HG02943 (cell line): ENCODE data around the gene XKR7.

ENCODE experiments used
- ATAC-seq: cut with Tn5 transposase; IDR thresholded peaks from one replicate; pipeline ENCODE4 v1.9.1; 2021; ENCODE audit warnings: mild to moderate bottlenecking, low read depth, moderate library complexity; ENCODE audit not compliant: unreplicated experiment

Gene XKR7

GRCh38 chr20:32036252-32036651 lies 68.3 kb downstream of the XKR7 start:
- ATAC-seq: no peak

DNA sequence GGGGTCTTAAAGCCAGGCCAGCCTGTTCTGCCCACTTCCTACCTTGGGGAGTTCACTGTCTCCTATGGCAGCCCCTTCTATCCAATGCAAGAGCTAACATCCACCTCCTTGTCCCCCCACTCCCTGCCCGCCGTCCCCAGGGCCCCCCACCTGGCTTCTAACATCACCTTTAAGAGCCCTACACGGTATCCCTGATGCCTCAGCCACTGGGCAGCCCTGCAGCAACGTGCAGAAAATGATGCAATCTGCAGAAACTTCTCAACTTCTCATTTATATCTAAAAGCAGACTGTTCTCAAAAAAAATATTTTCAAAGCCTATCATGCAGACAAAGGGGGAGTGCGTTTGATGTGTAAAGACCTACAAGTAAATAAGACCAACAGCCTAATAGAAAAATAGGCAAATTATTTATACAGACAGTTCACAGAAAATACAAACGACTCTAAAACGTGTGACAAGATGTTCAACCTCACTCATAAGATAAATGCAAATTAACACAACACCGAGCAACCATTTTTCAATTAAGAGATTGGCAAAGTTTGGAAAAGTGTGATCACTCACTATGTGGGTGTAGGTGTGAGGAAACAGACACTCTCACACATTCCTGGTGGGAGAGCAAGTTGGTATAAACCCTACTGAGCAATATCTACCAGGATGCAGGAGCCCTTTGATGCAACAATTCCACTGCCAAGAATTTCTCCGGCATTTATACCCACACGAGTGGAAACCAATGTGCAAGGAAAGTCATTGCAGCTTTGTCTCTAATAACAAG lies 69.0 kb downstream of the XKR7 start:
- ATAC-seq: no peak

DNA sequence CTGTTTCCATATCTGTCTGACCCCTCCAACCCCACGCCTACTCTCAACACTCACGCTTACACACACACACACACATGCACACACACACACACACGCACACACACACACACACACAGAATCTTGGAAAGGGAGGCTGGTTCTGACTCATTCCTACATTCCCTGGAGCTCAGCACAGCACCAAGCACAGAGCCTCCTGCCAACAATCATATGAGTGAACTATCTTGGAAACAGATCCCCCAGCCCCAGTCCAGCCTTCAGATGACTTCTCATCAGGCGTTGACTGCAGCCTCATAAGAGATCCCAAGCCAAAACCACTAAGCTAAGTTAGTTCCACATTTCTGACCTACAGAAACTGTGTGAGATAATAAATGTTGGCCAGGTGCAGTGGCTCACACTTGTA lies 70.0 kb downstream of the XKR7 start:
- no peak for ATAC-seq

DNA sequence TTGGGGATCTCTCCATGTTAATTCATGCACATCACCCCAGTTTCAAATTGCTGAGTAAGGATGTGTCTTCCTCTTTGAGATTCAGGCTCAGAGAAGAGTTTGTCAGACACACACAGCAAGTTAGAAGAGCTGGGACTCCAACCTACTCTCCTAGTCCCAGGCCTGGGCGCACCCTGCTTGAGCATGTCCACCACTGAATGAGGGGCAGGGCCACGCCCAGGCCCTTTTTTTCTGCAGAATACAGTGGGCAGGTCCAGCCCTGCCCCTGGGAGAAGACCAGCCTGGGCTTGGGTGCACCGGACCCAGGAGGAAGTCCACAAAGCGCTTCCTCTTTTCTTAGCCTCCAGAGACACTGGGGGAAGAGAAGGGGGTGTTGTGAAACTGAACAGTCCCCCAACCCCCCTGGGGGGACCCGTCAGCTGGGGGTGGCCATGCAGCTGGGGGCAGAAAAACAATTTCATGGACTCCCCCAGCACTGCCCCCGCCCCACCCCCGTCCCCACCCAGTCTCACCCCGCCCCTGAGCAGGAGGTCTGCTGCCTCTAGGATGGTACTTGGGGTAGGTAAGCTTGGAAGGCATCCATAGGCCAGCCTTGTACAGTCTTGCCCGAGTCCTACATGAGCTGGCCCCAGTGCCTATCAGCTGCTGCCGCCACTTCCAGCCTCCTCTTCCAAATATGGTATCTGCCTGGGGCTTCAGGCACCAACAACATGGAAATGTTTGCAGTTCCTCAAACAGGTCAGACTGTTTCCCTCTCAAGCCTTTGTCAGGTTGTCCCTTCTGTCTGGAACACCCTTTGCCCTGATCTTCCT lies 72.4 kb downstream of the XKR7 start:
- ATAC-seq: no peak

GRCh38 chr20:32045999-32046398 lies 78.0 kb downstream of the XKR7 start:
- ATAC-seq: no peak

GRCh38 chr20:32050324-32050841 lies 82.4 kb downstream of the XKR7 start:
- no peak for ATAC-seq

DNA sequence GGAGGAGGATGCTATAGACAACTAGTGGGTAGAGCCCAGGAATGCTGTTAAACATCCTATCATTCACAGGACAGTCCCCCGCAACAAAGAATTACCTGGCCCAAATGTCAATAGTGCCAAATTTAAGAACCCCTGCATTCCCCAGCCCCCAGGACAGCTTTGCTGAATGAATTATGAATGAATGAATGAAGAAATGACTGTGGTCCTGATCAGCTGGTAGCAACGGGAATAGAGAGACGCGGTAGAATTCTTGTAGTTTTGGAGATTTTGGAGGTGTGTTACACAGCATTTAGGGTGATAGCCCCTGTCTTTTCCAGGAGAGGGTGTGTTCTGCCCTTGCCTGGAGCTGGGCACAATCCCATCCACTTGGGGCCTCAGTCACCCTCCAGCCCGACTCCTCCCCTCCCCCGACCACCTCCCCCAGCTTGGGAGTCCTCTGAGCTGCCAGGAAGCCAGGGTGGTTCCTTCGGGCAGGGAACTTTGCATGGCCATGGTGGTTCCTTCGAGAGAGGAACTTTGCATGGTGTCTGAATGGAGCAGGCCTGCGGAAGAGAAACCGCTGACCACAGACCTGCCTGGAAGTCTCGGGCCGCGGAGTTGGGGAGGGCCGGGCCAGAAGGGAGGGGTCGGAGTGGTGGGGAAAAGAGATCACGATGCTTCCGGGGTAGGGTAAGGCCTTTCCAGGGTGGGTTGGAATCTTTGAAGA lies 83.1 kb downstream of the XKR7 start:
- no peak for ATAC-seq

GRCh38 chr20:32051720-32052089 lies 83.8 kb downstream of the XKR7 start:
- no peak for ATAC-seq

DNA sequence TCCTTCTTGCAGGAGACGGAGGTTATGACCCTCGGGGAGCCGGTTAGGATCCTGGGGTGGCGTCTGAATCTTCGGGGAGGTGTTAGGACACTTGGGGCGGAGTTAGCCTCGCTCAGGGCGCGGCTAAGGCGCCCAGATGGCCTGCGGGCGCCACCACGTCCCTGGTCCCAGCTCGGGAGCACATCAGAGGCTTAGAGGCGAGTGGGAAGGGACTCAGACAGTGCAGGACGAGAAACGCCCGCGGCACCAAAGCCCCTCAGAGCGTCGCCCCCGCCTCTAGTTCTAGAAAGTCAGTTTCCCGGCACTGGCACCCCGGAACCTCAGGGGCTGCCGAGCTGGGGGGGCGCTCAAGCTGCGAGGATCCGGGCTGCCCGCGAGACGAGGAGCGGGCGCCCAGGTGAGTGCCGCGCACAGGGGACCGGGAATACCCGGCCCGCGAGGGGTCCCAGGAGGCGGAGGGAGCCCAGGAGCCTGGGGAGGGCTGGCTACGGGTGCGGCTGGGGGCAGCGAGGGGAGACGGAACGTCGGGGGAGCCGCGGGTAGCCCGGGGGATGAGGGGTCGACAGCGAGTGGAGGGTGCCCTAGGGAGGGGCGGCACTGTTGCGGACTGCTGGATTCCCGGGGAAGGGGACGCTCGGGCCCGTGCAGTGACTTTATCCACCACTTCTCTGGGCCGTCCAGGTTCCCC lies 84.3 kb downstream of the XKR7 start, which contains the start of gene HCK:
HCK (plus strand) TSS at position 153 of the 688 bp plus-strand sequence.
- no peak for ATAC-seq

GRCh38 chr20:32052778-32053362 lies 84.9 kb downstream of the XKR7 start:
- ATAC-seq: no peak
